SU-DHL-6 (cell line): Measurements from ENCODE around the gene DUSP5.

Source experiments
- H2AFZ ChIP-seq: fragments of 200-600 bp; sonication (generic); 2 replicates; pipeline ENCODE4 v1.6.1; 2014; ENCODE audit warnings: low read depth, mild to moderate bottlenecking, moderate library complexity, mixed read lengths, antibody characterized with exemption, low read length; ENCODE audit not compliant: severe bottlenecking
- H3F3A ChIP-seq: fragments of 200-600 bp; shearing (Covaris generic); 2 replicates; pipeline ENCODE4 v1.6.0; 2016; ENCODE audit warnings: antibody characterized with exemption, mild to moderate bottlenecking; ENCODE audit not compliant: insufficient read depth
- H3K27ac ChIP-seq: fragments of 200-600 bp; sonication (generic); 2 replicates; pipeline ENCODE4 v1.5.1; 2016; ENCODE audit warnings: low read depth, mild to moderate bottlenecking, low read length, moderate library complexity, mixed read lengths
- H3K27me3 ChIP-seq: fragments of 200-600 bp; sonication (generic), shearing (Covaris generic); 2 replicates; pipeline ENCODE4 v1.6.0; 2014; ENCODE audit warnings: mild to moderate bottlenecking, low read length
- H3K36me3 ChIP-seq: fragments of 200-600 bp; sonication (generic); 2 replicates; pipeline ENCODE4 v1.6.1; 2014; ENCODE audit warnings: mild to moderate bottlenecking, low read length, mixed read lengths
- H3K4me2 ChIP-seq: fragments of 300-600, 200-600 bp; shearing (Covaris generic), sonication (generic); 2 replicates; pipeline ENCODE4 v1.6.0; 2014; ENCODE audit warnings: low read length, low read depth, mild to moderate bottlenecking; ENCODE audit not compliant: poor library complexity, severe bottlenecking
- H3K4me3 ChIP-seq: fragments of 200-600 bp; sonication (generic); 2 replicates; pipeline ENCODE4 v1.5.1; 2014; ENCODE audit warnings: antibody characterized with exemption, low read length, mild to moderate bottlenecking, mixed read lengths; ENCODE audit not compliant: insufficient read depth, poor library complexity, severe bottlenecking
- H3K79me2 ChIP-seq: fragments of 200-600 bp; sonication (generic); 2 replicates; pipeline ENCODE4 v1.6.1; 2014; ENCODE audit warnings: mild to moderate bottlenecking, low read length, moderate library complexity; ENCODE audit not compliant: insufficient read depth
- H3K9ac ChIP-seq: fragments of 200-600 bp; sonication (generic); 2 replicates; pipeline ENCODE4 v1.7.0; 2014; ENCODE audit warnings: mild to moderate bottlenecking, low read length
- H3K9me2 ChIP-seq: fragments of 200-600 bp; sonication (generic); replicated peaks from 2 replicates; pipeline ENCODE4 v1.6.1; 2014; ENCODE audit warnings: low read length; ENCODE audit not compliant: insufficient read depth
- H3K9me3 ChIP-seq: fragments of 200-600 bp; sonication (generic); 2 replicates; pipeline ENCODE4 v1.6.1; 2014; ENCODE audit warnings: low read length, mixed read lengths; ENCODE audit not compliant: insufficient read depth
- H4K20me1 ChIP-seq: fragments of 200-600 bp; sonication (generic); 2 replicates; pipeline ENCODE4 v1.6.1; 2014; ENCODE audit warnings: low read depth, mild to moderate bottlenecking, antibody characterized with exemption, low read length, moderate library complexity, mixed read lengths
- EZH2phosphoT487 ChIP-seq: fragments of 200-600 bp; sonication (generic), shearing (Covaris generic); conservative IDR thresholded peaks from 2 replicates; pipeline ENCODE4 v1.6.1; 2018; ENCODE audit warnings: mild to moderate bottlenecking, antibody characterized with exemption, low read length, moderate library complexity, mixed read lengths
- TF ChIP-seq, protein P1 (sequence below): fragments of 200-600 bp; sonication (generic); IDR thresholded peaks from one replicate; pipeline ENCODE4 v1.5.1; 2017; ENCODE audit warnings: antibody characterized with exemption, mild to moderate bottlenecking, low read length, moderate library complexity; ENCODE audit not compliant: insufficient read depth, poor library complexity, severe bottlenecking

The DUSP5 gene

DNA sequence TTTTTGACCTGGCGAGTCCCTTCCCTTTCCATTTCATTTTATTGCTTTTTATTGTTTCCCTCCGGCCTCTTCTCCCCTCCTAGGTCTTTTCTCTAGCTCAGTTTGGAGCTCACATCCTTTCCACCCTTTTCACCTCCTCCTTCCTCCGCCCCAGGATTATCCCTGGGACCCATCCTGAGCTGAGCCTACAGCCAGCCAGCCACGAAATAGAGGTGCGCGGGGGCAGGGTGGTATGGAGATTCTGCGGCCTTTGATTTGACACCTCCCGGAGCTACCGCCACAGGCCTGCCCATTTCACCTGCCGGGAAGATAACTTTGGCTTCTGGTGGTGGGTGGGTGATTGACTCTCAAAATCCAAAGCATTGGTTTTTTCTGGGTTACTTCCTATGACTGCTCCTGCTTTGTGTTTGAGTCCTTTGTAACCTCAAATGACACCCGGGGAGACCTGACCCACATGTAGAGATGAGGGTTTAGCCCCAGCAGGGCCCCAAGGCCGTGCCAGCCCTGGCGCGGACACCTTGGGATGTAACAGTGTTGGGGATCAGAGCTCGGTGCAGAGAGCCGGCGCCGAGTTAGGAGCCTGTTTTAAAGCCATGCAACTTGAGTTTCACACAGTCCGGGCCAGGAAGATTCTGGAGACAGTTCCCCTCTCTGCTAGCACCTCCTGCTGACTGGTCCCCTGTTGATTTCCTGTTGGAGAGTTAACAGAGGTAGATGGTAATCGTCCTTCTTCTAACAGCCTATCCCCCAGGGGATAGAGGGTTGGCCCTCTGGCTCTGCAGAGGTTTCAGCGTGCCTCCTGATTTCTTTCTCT lies 1.5 kb downstream of the DUSP5 start:
- H3K27ac ChIP-seq: no peak overlapping the region
- peaks cover 2% of the 10 kb centered on the region; the same call in 1 of the 2 replicates for H3K79me2 ChIP-seq
- peak overlapping the region; percentile 69 for H3K4me2 ChIP-seq
- H3K9me2 ChIP-seq: no peaks in the 10 kb centered on the region
- no peak overlapping the region for H2AFZ ChIP-seq
- peaks cover 5% of the 10 kb centered on the region; the same call in 1 of the 2 replicates for H4K20me1 ChIP-seq
- no peaks in the 10 kb centered on the region for H3K36me3 ChIP-seq
- TF ChIP-seq, protein P1, sequence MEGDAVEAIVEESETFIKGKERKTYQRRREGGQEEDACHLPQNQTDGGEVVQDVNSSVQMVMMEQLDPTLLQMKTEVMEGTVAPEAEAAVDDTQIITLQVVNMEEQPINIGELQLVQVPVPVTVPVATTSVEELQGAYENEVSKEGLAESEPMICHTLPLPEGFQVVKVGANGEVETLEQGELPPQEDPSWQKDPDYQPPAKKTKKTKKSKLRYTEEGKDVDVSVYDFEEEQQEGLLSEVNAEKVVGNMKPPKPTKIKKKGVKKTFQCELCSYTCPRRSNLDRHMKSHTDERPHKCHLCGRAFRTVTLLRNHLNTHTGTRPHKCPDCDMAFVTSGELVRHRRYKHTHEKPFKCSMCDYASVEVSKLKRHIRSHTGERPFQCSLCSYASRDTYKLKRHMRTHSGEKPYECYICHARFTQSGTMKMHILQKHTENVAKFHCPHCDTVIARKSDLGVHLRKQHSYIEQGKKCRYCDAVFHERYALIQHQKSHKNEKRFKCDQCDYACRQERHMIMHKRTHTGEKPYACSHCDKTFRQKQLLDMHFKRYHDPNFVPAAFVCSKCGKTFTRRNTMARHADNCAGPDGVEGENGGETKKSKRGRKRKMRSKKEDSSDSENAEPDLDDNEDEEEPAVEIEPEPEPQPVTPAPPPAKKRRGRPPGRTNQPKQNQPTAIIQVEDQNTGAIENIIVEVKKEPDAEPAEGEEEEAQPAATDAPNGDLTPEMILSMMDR: no peak
- no peak for TF ChIP-seq EZH2phosphoT487
- no peaks in the 10 kb centered on the region for H3F3A ChIP-seq
- no peaks in the 10 kb centered on the region for H3K27me3 ChIP-seq
- no peaks in the 10 kb centered on the region for H3K9me3 ChIP-seq
- no peak overlapping the region for H3K9ac ChIP-seq
- H3K4me3 ChIP-seq: peak overlapping the region; percentile 56

DNA sequence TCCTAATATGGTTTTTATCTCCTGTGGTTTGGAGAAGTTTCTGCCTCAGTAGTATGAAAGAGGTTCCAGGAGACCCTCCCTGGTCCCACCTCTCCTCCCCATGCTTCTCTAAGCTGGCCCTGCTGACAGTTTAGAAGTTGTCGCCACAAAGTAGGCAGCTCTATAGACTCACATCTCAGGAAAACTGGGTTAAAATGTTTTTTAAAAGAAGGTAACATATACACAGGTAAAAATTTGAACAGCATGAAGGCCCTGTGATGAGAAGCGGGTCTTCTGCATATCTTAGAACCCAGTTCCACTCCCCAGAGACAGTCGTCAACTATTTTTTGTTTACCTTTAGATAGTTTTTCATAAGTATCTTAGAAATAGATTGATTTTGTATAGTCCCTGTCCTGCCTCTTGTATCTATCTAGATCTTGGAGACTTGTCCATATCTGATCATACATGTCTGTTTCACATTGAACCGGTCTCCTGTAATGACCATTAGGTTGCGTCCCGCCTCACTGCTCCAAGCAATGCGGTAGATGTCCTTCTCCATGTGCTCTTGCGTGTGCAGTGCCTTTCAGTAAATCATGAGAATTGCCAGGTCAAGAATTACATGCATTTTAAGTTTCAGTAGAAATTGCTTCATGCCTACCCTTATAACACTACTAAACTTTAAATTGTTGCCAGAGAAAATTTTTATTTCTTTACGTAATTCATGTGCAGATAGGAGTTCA lies 2.2 kb downstream of the DUSP5 start:
- H3F3A ChIP-seq: no peaks in the 10 kb centered on the region
- no peaks in the 10 kb centered on the region for H3K36me3 ChIP-seq
- H3K9me2 ChIP-seq: no peaks in the 10 kb centered on the region
- H4K20me1 ChIP-seq: peaks cover 5% of the 10 kb centered on the region; the same call in 1 of the 2 replicates
- no peaks in the 10 kb centered on the region for H3K9me3 ChIP-seq
- H3K79me2 ChIP-seq: peaks cover 2% of the 10 kb centered on the region; the same call in 1 of the 2 replicates
- H3K9ac ChIP-seq: no peak overlapping the region
- no peaks in the 10 kb centered on the region for H3K27me3 ChIP-seq
- no peak overlapping the region for H3K27ac ChIP-seq
- H3K4me3 ChIP-seq: no peak overlapping the region
- peak overlapping the region; percentile 69 for H3K4me2 ChIP-seq
- no peak for TF ChIP-seq EZH2phosphoT487
- TF ChIP-seq, protein P1: no peak
- no peak overlapping the region for H2AFZ ChIP-seq

DNA sequence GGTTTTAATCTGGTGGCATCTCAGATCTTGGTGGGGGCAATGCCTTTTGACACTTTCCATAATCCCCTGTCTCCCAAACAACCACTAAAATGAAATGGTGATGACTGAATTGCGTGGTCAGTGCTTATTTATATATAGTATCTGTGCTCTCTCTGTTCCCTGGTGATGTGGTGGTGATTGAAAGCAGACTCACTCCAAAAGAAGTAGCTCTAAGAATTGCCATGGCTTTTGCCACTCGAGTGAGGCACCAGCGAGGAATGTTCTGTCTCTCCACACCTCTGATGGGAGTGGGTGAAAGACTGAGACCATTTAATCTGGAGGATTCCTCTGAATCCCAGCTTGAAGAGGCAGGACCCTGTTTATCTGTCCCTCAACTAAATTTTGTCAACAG lies 2.8 kb downstream of the DUSP5 start:
- Histone ChIP-seq H4K20me1 (peaks cover 5% of the 10 kb centered on the region; the same call in 1 of the 2 replicates), H3K9me3 (no peaks in the 10 kb centered on the region), H3K36me3 (no peaks in the 10 kb centered on the region), H3K4me2 (no peak overlapping the region), H3K9me2 (no peaks in the 10 kb centered on the region), H3F3A (no peaks in the 10 kb centered on the region), H3K4me3 (no peak overlapping the region), H3K79me2 (peaks cover 2% of the 10 kb centered on the region; the same call in 1 of the 2 replicates), H3K27me3 (no peaks in the 10 kb centered on the region), H2AFZ (no peak overlapping the region), H3K27ac (no peak overlapping the region), H3K9ac (no peak overlapping the region)
- TF ChIP-seq EZH2phosphoT487: no peak
- TF ChIP-seq, protein P1: no peak
